Measurements from ENCODE around the gene TP53. TPM values are rescaled to one million over a fixed set of nuclear protein-coding genes. Genes with fewer than 3 reads are reported as not detected.
"Not testable (repeated sequence)": the region's sequence is repeated elsewhere in the genome, so short reads cannot be mapped to it uniquely, and the experiment has no call there.

The TP53 gene
- total RNA-seq, 1 donor from 2014 or later = 23.6 TPM

DNA sequence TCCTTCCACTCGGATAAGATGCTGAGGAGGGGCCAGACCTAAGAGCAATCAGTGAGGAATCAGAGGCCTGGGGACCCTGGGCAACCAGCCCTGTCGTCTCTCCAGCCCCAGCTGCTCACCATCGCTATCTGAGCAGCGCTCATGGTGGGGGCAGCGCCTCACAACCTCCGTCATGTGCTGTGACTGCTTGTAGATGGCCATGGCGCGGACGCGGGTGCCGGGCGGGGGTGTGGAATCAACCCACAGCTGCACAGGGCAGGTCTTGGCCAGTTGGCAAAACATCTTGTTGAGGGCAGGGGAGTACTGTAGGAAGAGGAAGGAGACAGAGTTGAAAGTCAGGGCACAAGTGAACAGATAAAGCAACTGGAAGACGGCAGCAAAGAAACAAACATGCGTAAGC is 12.4 kb downstream of the TP53 start:
- DNase-seq = no peak

GRCh38 chr17:7673239-7673638 is 14.1 kb downstream of the TP53 start:
- no peak for DNase-seq

DNA sequence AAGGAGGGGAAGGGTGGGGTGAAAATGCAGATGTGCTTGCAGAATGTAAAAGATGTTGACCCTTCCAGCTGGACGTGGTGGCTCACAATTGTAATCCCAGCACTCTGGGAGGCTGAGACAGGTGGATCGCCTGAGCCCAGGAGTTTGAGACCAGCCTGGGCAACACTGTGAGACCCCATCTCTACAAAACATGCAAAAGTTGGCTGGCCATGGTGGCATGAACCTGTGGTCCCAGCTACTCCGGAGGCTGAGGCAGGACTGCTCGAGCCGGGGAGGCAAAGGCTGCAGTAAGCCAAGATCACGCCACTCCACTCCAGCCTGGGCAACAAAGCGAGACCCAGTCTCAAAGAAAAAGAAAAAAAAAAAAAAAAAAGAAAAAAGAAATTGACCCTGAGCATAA is 18.8 kb downstream of the TP53 start:
- DNase-seq = no peak

DNA sequence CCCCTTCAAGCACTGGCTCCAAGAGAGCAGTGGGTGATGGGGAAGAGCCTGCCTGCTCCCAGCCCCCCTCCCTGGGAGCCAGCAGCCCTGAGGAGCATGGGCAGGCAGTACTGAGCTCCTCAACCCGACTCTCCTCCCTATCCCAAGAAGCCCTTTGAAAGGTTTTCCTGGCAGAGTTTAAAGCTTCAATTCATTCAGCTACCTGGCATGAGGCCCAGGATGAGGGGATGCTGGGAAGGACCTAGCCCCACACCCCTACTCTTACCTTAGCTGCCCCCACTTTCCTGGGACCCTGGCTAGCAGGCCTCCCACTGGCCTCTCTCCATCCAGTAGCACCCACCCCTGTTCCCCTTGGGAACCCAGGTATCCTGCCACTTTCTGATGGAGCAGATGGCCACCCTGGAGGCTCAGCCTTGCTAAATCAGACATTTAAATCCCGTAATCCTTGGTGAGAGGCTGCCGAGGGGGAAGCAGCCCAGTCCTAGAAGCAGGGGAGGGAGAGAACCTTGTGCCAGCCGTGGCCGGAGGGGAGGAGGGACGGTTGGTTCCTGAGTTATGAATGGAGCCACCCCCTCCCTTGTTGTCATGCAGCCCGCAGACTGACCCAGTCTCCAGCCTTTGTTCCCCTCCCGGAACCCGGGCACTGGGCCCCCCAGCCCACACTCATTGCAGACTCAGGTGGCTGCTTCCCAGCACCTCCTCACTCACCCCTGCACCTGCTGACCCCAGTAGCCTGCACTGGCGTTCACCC is 19.5 kb downstream of the TP53 start:
- DNase-seq = peak; percentile 73

GRCh38 chr17:7656958-7657609 is 30.2 kb downstream of the TP53 start:
- DNase-seq = peak; percentile 50

DNA sequence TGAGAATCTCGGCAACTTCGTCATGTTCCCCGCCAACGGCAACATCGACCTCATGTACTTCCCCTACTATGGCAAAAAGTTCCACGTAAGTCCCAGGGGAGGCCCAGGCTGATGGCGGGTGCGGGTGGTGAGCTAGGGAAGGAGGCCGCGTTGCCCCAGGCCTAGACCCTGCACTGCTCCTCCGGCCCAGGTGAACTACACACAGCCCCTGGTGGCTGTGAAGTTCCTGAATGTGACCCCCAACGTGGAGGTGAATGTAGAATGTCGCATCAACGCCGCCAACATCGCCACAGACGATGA is 31.8 kb downstream of the TP53 start:
- no peak for DNase-seq

GRCh38 chr17:7654832-7655540 is 32.3 kb downstream of the TP53 start:
- no peak for DNase-seq

- no peak for DNase-seq
Measured at GRCh38 chr17:7652388-7653356, 34.6 kb downstream of the TP53 start.

DNA sequence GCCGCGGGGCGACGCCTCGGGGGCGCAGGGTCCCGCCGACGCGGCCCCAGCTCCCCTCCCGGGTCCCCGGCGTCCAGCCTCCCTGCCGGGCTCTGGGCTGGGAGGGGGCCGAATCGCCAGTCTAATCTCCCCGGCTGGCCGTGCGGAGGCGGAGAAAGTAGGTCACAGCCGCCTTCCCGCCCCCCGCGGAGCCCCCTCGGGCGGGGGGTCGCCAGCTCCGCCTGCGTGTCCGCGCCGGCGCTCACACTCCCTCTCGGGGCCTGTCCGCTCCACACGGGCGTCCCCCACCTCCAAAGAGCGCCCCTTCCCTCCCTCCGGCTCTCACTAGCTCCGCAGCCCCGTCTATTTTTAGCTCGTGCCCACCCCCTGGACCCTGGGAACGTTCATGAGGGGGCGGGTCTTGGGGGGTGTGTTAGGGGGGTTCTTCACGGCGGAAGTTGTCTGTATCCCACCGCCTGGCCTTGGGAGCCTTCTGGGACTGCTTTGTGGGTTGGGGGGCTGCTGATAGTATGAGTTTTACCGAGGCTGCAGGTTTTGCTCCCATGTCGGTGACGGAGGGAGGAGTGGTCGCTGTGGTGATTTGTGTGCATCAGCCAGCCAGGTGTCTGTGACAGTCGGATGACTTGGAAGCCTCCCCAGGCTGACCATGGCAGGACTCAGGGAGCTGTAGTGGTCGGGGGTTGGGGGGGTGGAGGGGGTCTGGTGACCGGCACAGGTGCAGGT is 35.5 kb downstream of the TP53 start:
- DNase-seq = peak; percentile 86

- no peak for DNase-seq
Measured at GRCh38 chr17:7651097-7651664, 36.1 kb downstream of the TP53 start.

GRCh38 chr17:7650509-7651096 is 36.7 kb downstream of the TP53 start, which contains the start of gene ATP1B2:
TSS of gene ATP1B2 (plus strand) at chr17:7650926. CDS start at chr17:7651519, 593 bp downstream.
- DNase-seq = peak; percentile 87

GRCh38 chr17:7647018-7647417 is 40.3 kb downstream of the TP53 start:
- DNase-seq = no peak

DNA sequence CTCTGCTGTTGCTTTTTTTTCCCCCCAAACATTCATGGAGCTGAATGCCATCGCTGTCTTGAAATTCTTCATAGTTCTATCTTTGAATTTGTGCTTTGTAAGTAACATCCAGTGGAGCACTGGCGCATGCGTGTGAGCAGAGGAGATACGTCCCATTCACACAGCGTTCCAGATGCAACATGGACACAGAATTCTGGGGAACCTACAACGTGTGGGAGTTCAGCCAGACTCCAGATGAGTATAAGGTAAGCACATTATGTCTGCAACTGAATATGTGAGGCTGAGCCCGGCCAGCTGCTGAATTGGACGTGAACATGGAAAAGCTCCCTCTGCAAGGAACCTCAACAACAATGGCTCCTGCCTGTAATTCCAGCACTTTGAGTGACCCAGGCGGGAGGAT is 40.8 kb downstream of the TP53 start:
- peak; percentile 68 for DNase-seq

GRCh38 chr17:7644775-7645174 is 42.5 kb downstream of the TP53 start:
- DNase-seq = no peak

DNA sequence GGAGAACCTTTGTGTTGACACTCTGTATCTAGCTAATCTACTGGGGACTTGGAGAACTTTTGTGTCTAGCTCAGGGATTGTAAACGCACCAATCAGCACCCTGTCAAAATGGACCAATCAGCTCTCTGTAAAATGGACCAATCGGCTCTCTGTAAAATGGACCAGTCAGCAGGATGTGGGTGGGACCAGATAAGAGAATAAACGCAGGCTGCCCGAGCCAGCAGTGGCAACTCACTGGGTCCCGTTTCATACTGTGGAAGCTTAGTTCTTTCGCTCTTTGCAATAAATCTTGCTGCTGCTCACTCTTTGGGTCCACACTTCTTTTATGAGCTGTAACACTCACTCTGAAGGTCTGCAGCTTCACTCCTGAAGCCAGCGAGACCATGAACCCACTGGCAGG is 45.7 kb downstream of the TP53 start:
- not testable (repeated sequence) for DNase-seq

- no peak for DNase-seq
Measured at GRCh38 chr17:7640783-7641182, 46.5 kb downstream of the TP53 start.

GRCh38 chr17:7636163-7636562 is 51.1 kb downstream of the TP53 start:
- DNase-seq = no peak

DNA sequence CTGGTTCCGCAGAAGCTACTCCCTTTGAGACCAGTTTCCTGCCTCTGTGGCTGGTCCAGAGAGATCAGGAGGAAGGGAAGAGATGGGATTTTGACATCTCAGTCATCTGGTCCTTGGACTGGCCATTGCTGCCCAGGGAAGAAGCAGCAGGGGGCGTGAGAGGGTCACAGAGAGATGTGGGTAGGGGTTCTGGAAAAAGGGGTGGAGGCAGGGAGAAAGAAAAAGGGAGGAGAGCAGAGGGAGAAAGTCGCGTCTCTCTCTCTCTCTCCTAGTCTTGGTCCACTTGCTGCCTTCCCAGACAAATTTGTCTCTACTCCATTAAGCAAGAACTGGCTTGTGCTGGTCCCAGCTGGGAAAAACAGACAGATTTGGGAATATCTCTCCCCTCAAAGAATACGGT is 52.9 kb downstream of the TP53 start:
- DNase-seq = peak; percentile 83

- DNase-seq = no peak
Measured at GRCh38 chr17:7633093-7633492, 54.2 kb downstream of the TP53 start.

GRCh38 chr17:7632492-7632894 is 54.8 kb downstream of the TP53 start:
- DNase-seq = peak; percentile 26
